Activated naive CD8-positive, alpha-beta T cell treated with anti-CD3 and anti-CD28 coated beads, Interleukin-2, amount 50 U/mL, for 24 hours (primary cell): ENCODE data around the gene MYBPH.
A peak's percentile ranks its signal among the peaks of the same experiment; 100 is the strongest.

Experiments
- ATAC-seq: fragments of 150-1000 bp; cut with Tn5 transposase; one replicate; pipeline ENCODE4 v1.10.0; 2021
- DNase-seq: peaks from one replicate; pipeline ENCODE4 v3.0.0; 2021
- H3K27ac Mint-ChIP-seq: one replicate; pipeline ENCODE4 v1.8.0; 2021; ENCODE audit warnings: mild to moderate bottlenecking, mixed read lengths
- H3K27me3 Mint-ChIP-seq: one replicate; pipeline ENCODE4 v1.8.0; 2021; ENCODE audit warnings: mixed read lengths
- H3K36me3 Mint-ChIP-seq: one replicate; pipeline ENCODE4 v1.8.0; 2021; ENCODE audit warnings: low read depth, mixed read lengths
- H3K4me1 Mint-ChIP-seq: one replicate; pipeline ENCODE4 v1.8.0; 2021; ENCODE audit warnings: mixed read lengths
- H3K4me3 Mint-ChIP-seq: one replicate; pipeline ENCODE4 v1.8.0; 2021; ENCODE audit warnings: mild to moderate bottlenecking, moderate library complexity, mixed read lengths
- H3K9me3 Mint-ChIP-seq: one replicate; pipeline ENCODE4 v1.8.0; 2021; ENCODE audit warnings: mixed read lengths

The MYBPH gene

DNA sequence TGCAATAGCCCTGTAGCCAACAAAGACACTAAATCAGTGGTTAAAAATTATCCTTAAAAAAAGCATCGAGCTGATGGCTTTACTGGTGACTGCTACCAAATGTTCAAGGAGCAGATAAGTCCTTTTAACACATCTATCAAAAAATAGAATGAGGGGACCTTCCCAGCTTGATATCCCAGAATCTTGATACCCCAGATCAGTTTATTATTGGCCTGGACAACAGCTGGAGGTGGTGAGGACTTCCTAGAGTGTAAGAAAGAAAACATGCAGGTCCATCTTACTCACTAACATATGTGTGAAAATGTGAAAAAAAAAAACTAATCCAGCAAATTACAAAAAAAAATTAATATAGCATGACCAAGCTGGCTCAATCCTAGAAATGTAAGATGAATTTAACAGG, 32.6 kb upstream of the MYBPH start:
- H3K27ac Mint-ChIP-seq = no peak overlapping the region
- peaks cover 2% of the 10 kb centered on the region for H3K27me3 Mint-ChIP-seq
- no peaks in the 10 kb centered on the region for H3K9me3 Mint-ChIP-seq
- DNase-seq (no peak), ATAC-seq (no peak)
- H3K4me1 Mint-ChIP-seq = no peaks in the 10 kb centered on the region
- no peak overlapping the region for H3K4me3 Mint-ChIP-seq
- no peaks in the 10 kb centered on the region for H3K36me3 Mint-ChIP-seq

DNA sequence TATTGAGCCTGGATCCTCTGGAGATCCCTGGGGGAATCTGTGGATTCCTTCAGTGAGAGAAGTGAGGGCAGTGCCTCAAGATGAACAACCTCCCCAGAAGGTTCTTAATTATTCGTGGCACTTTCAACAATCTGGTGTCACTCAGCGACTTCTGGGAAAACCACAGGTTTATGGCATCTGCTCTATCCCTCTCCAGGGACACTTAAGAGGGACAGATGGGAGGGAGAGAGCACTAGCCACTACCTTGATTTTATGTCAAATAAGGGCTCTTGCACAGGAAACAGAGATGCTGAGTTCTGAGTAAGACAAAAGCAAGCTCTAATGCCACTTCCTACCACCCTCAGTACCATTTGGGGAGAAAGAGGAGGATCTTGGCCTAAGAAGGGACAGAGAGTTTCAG, 32.1 kb upstream of the MYBPH start:
- no peak for ATAC-seq
- Mint-ChIP-seq H3K4me1 (no peaks in the 10 kb centered on the region), H3K4me3 (no peak overlapping the region), H3K9me3 (no peaks in the 10 kb centered on the region), H3K27me3 (peaks cover 2% of the 10 kb centered on the region), H3K36me3 (no peaks in the 10 kb centered on the region), H3K27ac (no peak overlapping the region)
- no peak for DNase-seq

DNA sequence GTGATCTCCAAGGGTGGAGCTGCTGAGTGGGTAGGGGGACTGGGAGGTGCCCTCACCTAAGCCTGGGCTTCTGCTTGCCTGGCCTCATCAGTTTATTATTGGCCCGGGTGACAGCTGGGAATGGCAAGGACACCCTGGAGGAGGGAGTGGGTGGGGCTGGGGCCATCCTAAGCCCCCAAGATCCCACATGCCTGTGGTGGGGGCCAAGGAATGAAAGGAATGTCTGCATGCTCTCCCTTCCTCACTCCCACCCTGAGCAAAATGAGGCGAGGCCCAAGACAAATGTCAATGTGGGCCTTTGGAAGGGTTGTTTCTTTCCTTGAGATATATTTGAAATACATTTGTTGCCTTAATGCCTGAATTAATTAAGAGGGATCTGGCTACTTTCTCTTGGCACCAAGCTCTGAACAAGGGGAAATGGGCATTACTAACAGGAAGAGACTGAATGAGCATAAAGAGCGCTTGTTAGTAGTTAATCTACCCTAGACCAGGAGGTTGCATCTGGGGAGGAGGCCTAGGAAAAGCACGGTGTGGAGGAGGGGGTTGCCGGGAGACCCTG, 30.6 kb upstream of the MYBPH start:
- ATAC-seq (no peak), DNase-seq (no peak)
- H3K27me3 Mint-ChIP-seq = peaks cover 5% of the 10 kb centered on the region
- H3K4me1 Mint-ChIP-seq = no peaks in the 10 kb centered on the region
- no peak overlapping the region for H3K4me3 Mint-ChIP-seq
- H3K9me3 Mint-ChIP-seq = no peaks in the 10 kb centered on the region
- no peak overlapping the region for H3K27ac Mint-ChIP-seq
- no peaks in the 10 kb centered on the region for H3K36me3 Mint-ChIP-seq

DNA sequence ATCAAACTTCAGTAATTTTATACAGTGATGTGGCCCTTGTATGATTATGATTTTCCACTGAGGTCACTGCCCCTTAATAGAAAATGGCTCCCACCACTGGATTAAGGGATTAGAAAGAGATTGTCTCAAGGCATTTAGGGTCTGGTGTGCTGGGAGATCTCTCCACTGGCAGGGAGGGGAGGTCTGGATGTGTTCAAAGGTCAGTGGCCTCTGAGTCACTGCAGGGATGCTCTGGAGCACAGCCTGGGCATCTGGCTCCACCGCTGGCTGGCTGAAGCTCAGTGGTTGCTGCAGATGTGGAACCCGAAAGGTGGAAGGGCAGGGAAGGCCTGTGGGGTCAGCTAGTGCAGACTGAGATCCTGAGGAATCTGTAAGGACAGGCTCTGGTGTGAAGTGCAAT, 29.1 kb upstream of the MYBPH start:
- H3K27me3 Mint-ChIP-seq = peaks cover 5% of the 10 kb centered on the region
- no peaks in the 10 kb centered on the region for H3K4me1 Mint-ChIP-seq
- ATAC-seq (no peak), DNase-seq (no peak)
- H3K27ac Mint-ChIP-seq = no peak overlapping the region
- no peak overlapping the region for H3K4me3 Mint-ChIP-seq
- H3K9me3 Mint-ChIP-seq = no peaks in the 10 kb centered on the region
- H3K36me3 Mint-ChIP-seq = no peaks in the 10 kb centered on the region

DNA sequence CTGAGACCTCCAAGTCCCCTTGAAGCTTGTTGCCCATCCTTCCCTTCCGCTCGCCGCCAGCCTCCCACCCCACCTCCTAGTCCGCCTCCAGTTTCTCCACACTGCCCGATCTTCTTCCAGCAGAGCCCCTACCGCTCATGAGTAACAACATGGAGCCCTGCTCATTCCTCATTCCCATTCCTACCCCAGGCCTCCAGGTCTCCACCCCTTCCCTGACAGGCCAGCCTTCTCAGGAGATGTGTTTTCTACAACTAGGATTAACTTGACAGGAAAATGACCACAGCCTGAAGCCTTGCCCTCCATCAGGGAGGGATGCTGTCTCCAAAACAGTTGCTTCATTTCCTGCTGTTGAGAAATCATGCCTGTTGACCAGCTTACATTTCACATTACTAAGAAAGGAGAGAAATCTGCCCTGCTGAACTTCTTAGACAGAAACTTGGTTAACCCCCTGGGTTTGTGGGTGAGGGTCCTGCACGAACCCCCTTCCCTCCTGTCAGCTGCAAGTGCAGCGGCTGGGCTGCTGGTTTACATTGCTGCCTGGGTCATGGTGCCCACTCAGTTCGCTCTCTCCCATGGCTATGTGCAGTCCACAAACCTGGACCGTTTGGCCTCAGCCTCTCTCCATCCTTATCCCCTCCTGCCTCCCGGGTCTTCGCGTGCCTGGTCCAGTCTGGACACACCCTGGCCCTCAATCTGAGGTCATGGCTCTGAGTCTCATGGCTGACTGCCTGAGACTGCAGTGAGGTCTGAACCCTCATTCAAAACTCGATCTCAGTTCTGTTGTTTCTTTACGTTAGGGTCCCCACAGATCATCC, 27.0 kb upstream of the MYBPH start:
- H3K36me3 Mint-ChIP-seq = no peaks in the 10 kb centered on the region
- peaks cover 3% of the 10 kb centered on the region for H3K4me1 Mint-ChIP-seq
- peaks cover 5% of the 10 kb centered on the region for H3K27me3 Mint-ChIP-seq
- ATAC-seq (no peak), DNase-seq (no peak)
- no peak overlapping the region for H3K4me3 Mint-ChIP-seq
- no peak overlapping the region for H3K27ac Mint-ChIP-seq
- H3K9me3 Mint-ChIP-seq = no peaks in the 10 kb centered on the region

DNA sequence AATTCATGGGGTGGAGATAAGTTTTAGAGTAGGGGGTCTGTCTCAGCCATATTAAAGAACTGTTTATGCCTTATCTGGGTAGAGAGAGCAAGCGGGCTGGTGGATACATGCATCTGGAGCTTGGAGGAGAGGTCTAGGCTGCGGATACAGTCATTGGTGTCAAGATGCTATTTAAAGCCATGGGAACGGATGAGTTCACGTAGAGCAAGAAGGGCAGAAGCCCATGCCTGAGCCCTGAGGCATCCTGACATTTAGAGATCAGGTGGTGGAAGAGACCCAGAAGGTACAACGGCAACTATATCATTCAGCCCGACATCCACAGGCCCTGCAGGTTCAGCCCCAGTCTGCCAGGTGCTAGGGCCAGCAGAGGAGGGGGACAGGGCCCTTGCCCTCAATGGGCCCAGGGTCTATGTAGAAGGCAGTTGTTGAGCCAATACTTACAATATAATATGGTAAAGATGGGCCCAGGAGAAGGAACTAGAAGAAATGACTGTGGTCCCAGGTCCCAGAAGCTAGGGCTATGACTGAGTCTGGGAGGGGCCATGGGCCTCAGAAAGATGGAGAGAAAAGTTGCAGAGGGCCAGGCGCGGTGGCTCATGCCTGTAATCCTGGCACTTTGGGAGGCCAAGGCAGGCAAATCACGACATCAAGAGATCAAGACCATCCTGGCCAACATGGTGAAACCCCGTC, 26.0 kb upstream of the MYBPH start:
- ATAC-seq (no peak), DNase-seq (no peak)
- H3K9me3 Mint-ChIP-seq = no peaks in the 10 kb centered on the region
- no peak overlapping the region for H3K4me3 Mint-ChIP-seq
- no peak overlapping the region for H3K27ac Mint-ChIP-seq
- peaks cover 6% of the 10 kb centered on the region for H3K27me3 Mint-ChIP-seq
- H3K36me3 Mint-ChIP-seq = no peaks in the 10 kb centered on the region
- H3K4me1 Mint-ChIP-seq = peaks cover 5% of the 10 kb centered on the region

DNA sequence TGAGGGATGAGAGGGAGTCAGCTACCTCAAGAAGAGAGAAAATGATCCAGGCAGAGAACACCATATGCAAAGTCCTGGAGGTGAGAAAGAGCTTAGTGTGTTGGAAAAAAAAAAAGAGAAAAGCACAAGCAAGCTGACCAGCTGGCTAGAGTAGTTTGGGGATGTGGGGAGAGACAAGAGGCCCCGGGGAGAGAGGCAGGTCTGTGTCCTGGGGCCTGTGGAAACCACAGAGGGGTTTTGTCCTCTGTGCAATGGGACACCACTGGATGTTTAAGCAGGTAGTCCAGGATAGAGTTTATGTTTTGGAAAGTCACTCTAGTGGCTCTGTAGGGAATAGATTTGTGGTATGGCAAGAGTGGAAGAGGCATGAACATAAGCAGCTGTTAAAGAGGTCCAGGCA, 25.3 kb upstream of the MYBPH start:
- Mint-ChIP-seq H3K9me3 (no peaks in the 10 kb centered on the region), H3K27me3 (peaks cover 6% of the 10 kb centered on the region), H3K36me3 (no peaks in the 10 kb centered on the region), H3K27ac (no peak overlapping the region), H3K4me3 (no peak overlapping the region), H3K4me1 (peaks cover 5% of the 10 kb centered on the region)
- ATAC-seq = no peak
- DNase-seq = no peak

DNA sequence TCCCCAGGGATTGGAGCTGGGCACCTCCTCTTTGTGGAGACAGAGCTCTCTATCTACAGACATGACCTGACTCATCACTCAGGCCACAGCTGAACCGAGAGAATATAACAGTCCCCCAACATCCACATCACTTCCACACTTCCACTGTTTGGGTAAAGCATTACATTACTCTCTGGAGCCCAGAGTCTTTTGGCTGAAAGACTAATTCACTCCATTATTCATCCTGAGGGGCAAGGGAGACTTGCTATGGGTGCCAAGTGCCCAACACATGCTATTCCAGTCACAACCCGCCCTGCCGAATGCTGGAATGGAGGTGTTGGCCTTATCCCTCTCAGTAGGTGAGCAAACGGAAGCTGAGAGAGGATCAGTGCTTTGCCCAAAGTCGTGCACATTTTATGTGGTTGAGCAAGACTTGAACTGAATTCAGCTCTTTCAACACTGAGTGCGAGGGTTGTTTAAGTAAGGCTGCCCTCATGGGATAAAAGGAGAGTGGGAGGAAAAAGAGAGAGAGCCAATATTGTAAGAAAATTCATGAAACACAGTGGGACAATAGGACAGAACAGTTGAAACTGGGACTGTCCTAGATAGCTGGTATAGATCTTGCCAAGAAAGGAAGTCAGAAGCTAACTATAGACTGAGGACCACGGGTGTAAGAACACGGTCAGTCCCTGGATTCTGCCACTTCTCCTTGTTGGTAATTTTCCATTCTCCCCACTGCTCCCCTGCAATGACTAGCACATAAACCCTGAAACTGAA, 24.4 kb upstream of the MYBPH start:
- Mint-ChIP-seq H3K27me3 (peaks cover 6% of the 10 kb centered on the region), H3K27ac (no peak overlapping the region)
- ATAC-seq = no peak

DNA sequence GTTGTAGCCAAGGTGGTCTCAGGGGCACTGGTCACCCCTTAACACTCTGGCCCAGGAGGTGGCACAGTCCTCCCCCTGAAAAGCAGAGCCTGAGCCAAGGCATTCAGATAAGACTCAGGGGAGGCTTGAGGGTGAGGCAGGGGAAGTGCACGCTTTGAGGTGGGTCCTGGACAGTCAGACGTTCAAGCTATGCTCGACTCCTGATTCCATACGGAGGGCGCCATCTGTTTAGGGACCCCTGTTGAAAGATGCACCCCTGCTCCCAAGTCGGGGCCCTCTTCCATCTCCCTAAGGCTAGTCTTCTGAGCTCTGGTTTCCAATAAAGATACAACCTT, 23.8 kb upstream of the MYBPH start:
- no peak overlapping the region for H3K4me3 Mint-ChIP-seq
- H3K9me3 Mint-ChIP-seq = no peaks in the 10 kb centered on the region
- peaks cover 5% of the 10 kb centered on the region for H3K4me1 Mint-ChIP-seq
- H3K36me3 Mint-ChIP-seq = no peaks in the 10 kb centered on the region
- peaks cover 6% of the 10 kb centered on the region for H3K27me3 Mint-ChIP-seq
- ATAC-seq (no peak), DNase-seq (no peak)
- H3K27ac Mint-ChIP-seq = no peak overlapping the region

More for the DNA sequence above, 24.4 kb upstream of the MYBPH start:
- Mint-ChIP-seq H3K4me1 (peaks cover 5% of the 10 kb centered on the region), H3K36me3 (no peaks in the 10 kb centered on the region), H3K4me3 (no peak overlapping the region), H3K9me3 (no peaks in the 10 kb centered on the region)
- DNase-seq = no peak

DNA sequence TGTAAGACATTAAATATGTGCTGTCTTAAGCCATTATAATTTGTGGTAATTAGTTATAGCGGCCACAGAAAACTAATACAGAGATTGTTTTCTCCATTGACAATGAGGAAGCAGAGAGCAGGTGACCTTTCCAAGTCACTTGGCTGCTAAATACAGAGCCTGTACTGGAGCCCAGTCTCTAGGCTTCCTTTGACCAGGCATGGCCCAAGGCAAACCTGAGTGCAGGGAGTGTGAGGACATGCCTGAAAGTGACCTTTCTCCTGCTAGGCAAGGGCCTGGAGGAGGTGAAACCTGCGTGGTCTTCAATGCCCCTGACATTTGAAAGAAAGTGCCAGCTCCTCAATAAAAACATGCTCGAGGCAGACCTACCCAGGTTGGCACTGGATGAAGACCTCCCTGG, 23.4 kb upstream of the MYBPH start:
- H3K9me3 Mint-ChIP-seq = no peaks in the 10 kb centered on the region
- no peak for DNase-seq
- no peak overlapping the region for H3K4me3 Mint-ChIP-seq
- H3K27ac Mint-ChIP-seq = no peak overlapping the region
- H3K36me3 Mint-ChIP-seq = no peaks in the 10 kb centered on the region
- peaks cover 5% of the 10 kb centered on the region for H3K4me1 Mint-ChIP-seq
- ATAC-seq = no peak
- peaks cover 6% of the 10 kb centered on the region for H3K27me3 Mint-ChIP-seq

DNA sequence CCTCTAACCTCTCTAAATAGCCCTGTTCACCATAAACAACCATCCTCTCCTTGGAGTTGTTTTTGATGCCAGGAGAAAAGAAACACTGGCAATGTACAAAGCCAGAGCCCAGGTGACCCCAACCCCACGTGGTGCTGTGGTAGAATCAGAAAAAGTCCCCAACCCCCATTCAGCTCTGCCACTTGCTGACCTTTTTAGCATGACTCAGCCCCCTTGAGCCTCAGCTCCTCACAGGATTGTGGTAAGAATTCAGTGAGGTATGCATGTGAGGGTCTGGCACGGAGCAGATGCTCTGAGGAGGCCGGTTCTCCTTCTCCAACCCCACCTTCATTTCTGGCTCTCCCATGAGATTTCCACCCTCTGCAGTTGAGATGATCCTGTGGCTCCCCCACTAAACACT, 22.0 kb upstream of the MYBPH start:
- Mint-ChIP-seq H3K36me3 (no peaks in the 10 kb centered on the region), H3K4me3 (no peak overlapping the region), H3K27ac (peak overlapping the region; percentile 32), H3K27me3 (peaks cover 6% of the 10 kb centered on the region), H3K4me1 (peaks cover 5% of the 10 kb centered on the region), H3K9me3 (no peaks in the 10 kb centered on the region)
- DNase-seq (peak; percentile 24), ATAC-seq (peak; percentile 76)

DNA sequence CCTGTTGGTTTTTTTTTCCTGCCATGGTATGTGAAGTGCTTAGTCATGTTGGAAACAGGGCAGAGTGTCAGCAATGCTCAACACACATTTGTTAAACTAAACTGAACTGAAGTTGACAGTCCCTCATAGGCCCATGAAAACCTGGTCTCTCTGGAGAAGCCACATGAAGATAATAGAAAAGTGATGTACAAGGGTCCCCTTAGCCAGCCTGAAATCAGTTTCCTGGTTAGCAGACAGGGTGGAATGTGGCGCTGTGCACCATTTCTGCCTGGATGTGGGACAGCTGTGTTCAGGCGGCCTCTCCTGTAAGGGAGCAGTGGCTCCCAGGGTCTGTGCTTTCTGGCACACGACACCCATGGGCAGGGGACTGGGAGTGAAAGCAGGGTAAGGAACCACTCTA, 20.7 kb upstream of the MYBPH start:
- no peak for DNase-seq
- H3K27ac Mint-ChIP-seq = no peak overlapping the region
- H3K9me3 Mint-ChIP-seq = no peaks in the 10 kb centered on the region
- H3K36me3 Mint-ChIP-seq = no peaks in the 10 kb centered on the region
- ATAC-seq = no peak
- peaks cover 4% of the 10 kb centered on the region for H3K27me3 Mint-ChIP-seq
- H3K4me3 Mint-ChIP-seq = no peak overlapping the region
- H3K4me1 Mint-ChIP-seq = peaks cover 5% of the 10 kb centered on the region

DNA sequence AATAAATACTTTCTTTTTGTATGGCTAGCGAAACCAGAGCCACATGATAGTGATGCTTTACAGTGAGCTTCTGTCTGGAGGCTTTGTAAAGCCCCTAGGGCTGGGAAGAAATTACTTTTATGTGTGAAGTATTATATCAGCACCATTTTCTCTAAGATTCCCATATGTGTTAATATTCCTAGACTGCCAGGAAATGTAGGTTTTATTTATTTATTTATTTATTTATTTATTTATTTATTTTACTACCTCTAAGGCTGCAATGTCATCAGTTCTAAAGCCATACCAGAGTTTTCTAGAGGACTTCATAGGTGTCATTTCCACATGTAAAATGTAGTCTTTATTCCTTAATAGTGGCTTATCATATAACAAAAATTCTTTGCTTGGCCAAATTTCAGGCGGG, 15.3 kb upstream of the MYBPH start:
- ATAC-seq (no peak), DNase-seq (no peak)
- no peak overlapping the region for H3K27ac Mint-ChIP-seq
- no peak overlapping the region for H3K4me3 Mint-ChIP-seq
- no peaks in the 10 kb centered on the region for H3K36me3 Mint-ChIP-seq
- peaks cover 8% of the 10 kb centered on the region for H3K27me3 Mint-ChIP-seq
- peaks cover 8% of the 10 kb centered on the region for H3K4me1 Mint-ChIP-seq
- no peaks in the 10 kb centered on the region for H3K9me3 Mint-ChIP-seq

DNA sequence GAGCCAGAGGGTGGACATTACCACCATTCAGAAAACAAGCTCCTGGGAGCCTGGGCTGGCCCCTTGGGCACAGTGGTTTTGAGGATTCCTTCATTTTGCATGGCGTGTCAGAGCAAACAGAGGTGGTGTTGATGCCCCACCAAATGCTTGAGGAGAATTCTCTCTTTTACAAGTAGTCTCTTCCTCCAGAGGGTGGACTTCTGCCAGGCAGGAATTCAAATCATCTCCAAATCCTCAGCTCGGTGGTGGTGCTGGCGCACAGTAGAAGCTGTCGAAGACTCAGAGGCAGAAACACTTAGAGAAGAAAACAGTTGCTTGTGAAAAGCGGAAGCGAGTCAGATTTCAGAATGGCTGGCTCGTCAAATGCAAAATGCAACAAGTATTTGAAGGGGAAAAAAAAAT, 14.3 kb upstream of the MYBPH start:
- peaks cover 8% of the 10 kb centered on the region for H3K4me1 Mint-ChIP-seq
- H3K27ac Mint-ChIP-seq = no peak overlapping the region
- H3K4me3 Mint-ChIP-seq = no peak overlapping the region
- H3K9me3 Mint-ChIP-seq = no peaks in the 10 kb centered on the region
- DNase-seq = no peak
- H3K27me3 Mint-ChIP-seq = peaks cover 8% of the 10 kb centered on the region
- ATAC-seq = no peak
- H3K36me3 Mint-ChIP-seq = no peaks in the 10 kb centered on the region
